ACC112 (cell line): ENCODE data around the gene EEF1A2.

Experiments
- H2AFZ ChIP-seq: fragments of 200-600 bp; sonication (generic); one replicate; pipeline ENCODE4 v1.6.0; 2017; ENCODE audit warnings: antibody characterized with exemption, low read length; ENCODE audit not compliant: unreplicated experiment
- H3K27ac ChIP-seq: fragments of 200-600 bp; sonication (generic); 2 replicates; pipeline ENCODE4 v1.5.1; 2014; ENCODE audit warnings: low read depth, mild to moderate bottlenecking, antibody characterized with exemption, low read length, moderate library complexity
- H3K27me3 ChIP-seq: fragments of 200-600 bp; sonication (generic); 2 replicates; pipeline ENCODE4 v1.6.1; 2014; ENCODE audit warnings: mild to moderate bottlenecking, antibody characterized with exemption, low read length, moderate library complexity, mixed read lengths; ENCODE audit not compliant: insufficient read depth
- H3K36me3 ChIP-seq: fragments of 200-600 bp; sonication (generic); 2 replicates; pipeline ENCODE4 v1.6.1; 2016; ENCODE audit warnings: mild to moderate bottlenecking, antibody characterized with exemption, low read length, moderate library complexity, mixed read lengths; ENCODE audit not compliant: insufficient read depth
- H3K4me1 ChIP-seq: fragments of 200-600 bp; sonication (generic); one replicate; pipeline ENCODE4 v1.6.1; 2016; ENCODE audit warnings: low read length, mixed read lengths; ENCODE audit not compliant: insufficient read depth, unreplicated experiment, control insufficient read depth
- H3K4me3 ChIP-seq: fragments of 200-600 bp; sonication (generic); 2 replicates; pipeline ENCODE4 v1.5.1; 2014; ENCODE audit warnings: mild to moderate bottlenecking, low read depth, low read length
- H3K79me2 ChIP-seq: fragments of 200-600 bp; sonication (generic); one replicate; pipeline ENCODE4 v1.6.0; 2016; ENCODE audit warnings: low read length; ENCODE audit not compliant: control insufficient read depth, unreplicated experiment, insufficient read depth

EEF1A2 gene

GRCh38 chr20:63456429-63457284 lies 42.2 kb downstream of the EEF1A2 start:
- H2AFZ ChIP-seq, result no peak overlapping the region
- H3K27me3 ChIP-seq, result peaks cover 24% of the 10 kb centered on the region
- no peaks in the 10 kb centered on the region for H3K36me3 ChIP-seq
- no peak overlapping the region for H3K4me3 ChIP-seq
- no peaks in the 10 kb centered on the region for H3K79me2 ChIP-seq
- H3K4me1 ChIP-seq, result peaks cover 13% of the 10 kb centered on the region
- no peak overlapping the region for H3K27ac ChIP-seq

- Histone ChIP-seq H3K4me1 (peaks cover 13% of the 10 kb centered on the region), H3K27ac (no peak overlapping the region), H2AFZ (no peak overlapping the region), H3K79me2 (no peaks in the 10 kb centered on the region), H3K36me3 (no peaks in the 10 kb centered on the region), H3K27me3 (peaks cover 18% of the 10 kb centered on the region), H3K4me3 (no peak overlapping the region)
Measured at GRCh38 chr20:63455568-63455859, 43.4 kb downstream of the EEF1A2 start.

- no peak overlapping the region for H2AFZ ChIP-seq
- no peaks in the 10 kb centered on the region for H3K36me3 ChIP-seq
- H3K27ac ChIP-seq, result no peak overlapping the region
- H3K27me3 ChIP-seq, result peaks cover 12% of the 10 kb centered on the region; the same call in 1 of the 2 replicates
- no peak overlapping the region for H3K4me3 ChIP-seq
- no peaks in the 10 kb centered on the region for H3K79me2 ChIP-seq
- peaks cover 13% of the 10 kb centered on the region for H3K4me1 ChIP-seq
Measured at GRCh38 chr20:63454731-63455567, 43.9 kb downstream of the EEF1A2 start.

- Histone ChIP-seq H3K36me3 (no peaks in the 10 kb centered on the region), H3K27me3 (peaks cover 21% of the 10 kb centered on the region), H3K4me1 (peaks cover 13% of the 10 kb centered on the region), H3K27ac (no peak overlapping the region), H2AFZ (no peak overlapping the region), H3K79me2 (no peaks in the 10 kb centered on the region), H3K4me3 (no peak overlapping the region)
Measured at GRCh38 chr20:63452821-63453523, 45.9 kb downstream of the EEF1A2 start.

DNA sequence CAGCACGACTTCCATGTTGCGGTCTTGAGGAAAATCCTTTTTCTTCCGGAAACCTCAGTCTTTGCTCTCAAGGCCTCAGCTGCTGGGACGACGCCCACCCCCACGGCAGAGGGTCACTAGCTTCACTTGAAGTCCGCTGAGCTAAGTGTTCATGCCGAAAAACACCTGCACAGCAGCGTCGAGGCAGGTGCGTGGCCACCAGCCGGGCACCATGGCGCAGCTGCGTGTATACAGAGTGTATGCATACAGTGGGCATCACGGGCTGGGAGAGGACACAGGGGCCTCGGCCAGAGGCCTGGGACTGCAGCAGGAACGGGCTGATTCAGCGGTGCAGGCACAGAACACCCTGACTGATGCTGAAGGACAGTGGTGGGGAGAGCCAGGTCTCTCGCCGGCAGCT lies 46.5 kb downstream of the EEF1A2 start:
- H2AFZ ChIP-seq, result no peak overlapping the region
- H3K4me1 ChIP-seq, result peaks cover 10% of the 10 kb centered on the region
- no peaks in the 10 kb centered on the region for H3K36me3 ChIP-seq
- H3K27ac ChIP-seq, result no peak overlapping the region
- H3K27me3 ChIP-seq, result peaks cover 23% of the 10 kb centered on the region
- no peak overlapping the region for H3K4me3 ChIP-seq
- H3K79me2 ChIP-seq, result no peaks in the 10 kb centered on the region

GRCh38 chr20:63451821-63452220 lies 47.1 kb downstream of the EEF1A2 start:
- peaks cover 19% of the 10 kb centered on the region for H3K27me3 ChIP-seq

DNA sequence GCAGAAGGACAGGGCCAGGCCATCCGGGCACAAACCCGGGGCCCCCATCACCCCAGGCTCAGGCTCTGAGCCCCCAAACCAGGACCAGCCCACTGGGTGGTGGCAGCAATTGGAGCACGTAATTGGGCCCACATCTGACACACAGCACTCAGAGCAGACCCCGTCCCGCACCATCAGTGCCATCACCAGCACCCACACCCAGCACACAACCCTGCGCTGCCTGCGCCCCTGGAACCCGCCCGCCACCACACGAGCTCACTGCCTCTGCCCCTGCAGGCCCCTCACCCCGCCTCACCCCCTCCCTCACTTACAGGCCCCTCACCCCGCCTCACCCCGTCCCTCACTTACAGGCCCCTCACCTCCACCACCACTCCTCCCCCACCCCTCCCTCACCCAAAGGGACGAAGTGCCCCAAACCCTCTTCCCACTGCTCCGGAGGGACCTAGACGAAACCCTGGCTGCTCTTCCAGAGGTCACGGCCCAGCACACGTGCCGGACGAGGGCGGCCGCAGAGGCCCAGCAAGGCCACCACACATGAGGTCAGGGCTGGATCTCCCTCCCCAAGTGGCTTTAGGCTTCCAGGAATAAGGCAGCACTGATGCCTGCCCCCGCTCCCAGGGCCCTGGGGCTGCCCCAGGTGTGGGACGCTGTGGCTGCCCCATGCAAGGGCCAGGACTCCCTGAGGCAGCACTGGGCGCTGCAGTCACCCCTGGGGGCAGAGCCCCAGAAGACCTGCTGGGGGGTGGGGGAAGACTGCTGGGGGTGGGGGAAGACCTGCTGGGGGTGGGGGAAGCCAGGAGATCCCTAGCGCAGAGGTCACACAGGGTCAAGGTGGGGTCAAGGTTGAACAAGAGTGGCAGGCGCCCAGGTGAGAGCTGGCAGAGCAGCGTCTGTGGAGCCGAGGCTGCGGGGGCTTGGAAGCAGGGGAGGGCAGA lies 48.8 kb downstream of the EEF1A2 start:
- no peaks in the 10 kb centered on the region for H3K36me3 ChIP-seq
- H3K79me2 ChIP-seq, result no peaks in the 10 kb centered on the region
- H3K4me3 ChIP-seq, result no peak overlapping the region
- H3K4me1 ChIP-seq, result peaks cover 10% of the 10 kb centered on the region
- H3K27ac ChIP-seq, result no peak overlapping the region
- H2AFZ ChIP-seq, result no peak overlapping the region
- peaks cover 12% of the 10 kb centered on the region for H3K27me3 ChIP-seq

More at GRCh38 chr20:63451821-63452220, 47.1 kb downstream of the EEF1A2 start:
- no peaks in the 10 kb centered on the region for H3K79me2 ChIP-seq
- no peak overlapping the region for H2AFZ ChIP-seq
- peaks cover 10% of the 10 kb centered on the region for H3K4me1 ChIP-seq
- H3K36me3 ChIP-seq, result no peaks in the 10 kb centered on the region
- no peak overlapping the region for H3K4me3 ChIP-seq
- no peak overlapping the region for H3K27ac ChIP-seq

DNA sequence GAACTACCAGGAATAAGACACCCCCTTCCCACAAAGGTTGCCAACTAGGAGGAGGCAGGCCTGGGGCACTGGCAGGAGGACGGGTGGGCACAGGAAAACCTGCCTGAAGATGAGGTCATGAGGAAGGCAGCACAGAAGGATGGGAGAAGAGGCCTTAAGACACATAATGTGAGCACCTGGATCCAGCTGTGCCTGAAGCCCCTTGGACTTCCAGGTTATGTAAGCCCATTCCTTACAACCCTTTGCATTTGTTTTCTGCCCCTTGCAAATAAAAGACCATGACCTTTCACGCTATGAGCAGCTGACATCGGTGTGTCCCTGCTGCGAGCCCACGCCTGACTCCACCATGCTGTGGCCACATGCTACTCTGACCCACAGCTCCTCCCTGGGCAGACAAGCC lies 49.9 kb downstream of the EEF1A2 start:
- Histone ChIP-seq H3K79me2 (no peaks in the 10 kb centered on the region), H3K27me3 (peaks cover 12% of the 10 kb centered on the region), H2AFZ (no peak overlapping the region), H3K27ac (no peak overlapping the region), H3K4me1 (peaks cover under 1% of the 10 kb centered on the region), H3K36me3 (no peaks in the 10 kb centered on the region), H3K4me3 (no peak overlapping the region)

DNA sequence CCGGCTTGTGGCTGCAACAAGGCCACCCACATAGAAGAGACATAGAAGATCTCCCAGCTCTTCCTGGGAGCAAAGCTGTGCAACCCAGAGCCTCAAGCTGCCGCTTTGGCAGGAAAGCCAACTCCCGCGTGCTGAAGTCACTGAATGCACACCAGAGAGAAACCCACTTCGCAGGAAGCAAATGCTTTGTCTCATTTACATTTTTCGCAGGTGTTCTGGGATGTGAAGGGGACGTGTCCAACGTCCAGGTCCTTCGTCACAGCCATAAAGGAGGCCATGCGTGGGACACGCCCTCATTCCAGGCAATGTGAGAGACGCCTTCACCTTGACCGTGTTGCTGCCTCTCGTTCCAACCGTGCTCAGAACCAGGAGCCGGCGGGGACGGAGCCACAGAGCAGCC lies 50.9 kb downstream of the EEF1A2 start:
- Histone ChIP-seq H3K4me3 (no peak overlapping the region), H3K4me1 (no peaks in the 10 kb centered on the region), H3K36me3 (no peaks in the 10 kb centered on the region), H2AFZ (no peak overlapping the region), H3K27me3 (peaks cover 12% of the 10 kb centered on the region), H3K27ac (no peak overlapping the region), H3K79me2 (no peaks in the 10 kb centered on the region)

- Histone ChIP-seq H3K4me1 (no peaks in the 10 kb centered on the region), H3K36me3 (no peaks in the 10 kb centered on the region), H3K4me3 (no peak overlapping the region), H3K27me3 (peaks cover 12% of the 10 kb centered on the region), H3K27ac (no peak overlapping the region), H3K79me2 (no peaks in the 10 kb centered on the region), H2AFZ (no peak overlapping the region)
Measured at GRCh38 chr20:63447320-63447719, 51.6 kb downstream of the EEF1A2 start.
